Esophagus squamous epithelium (tissue), 4 donors: ENCODE data around the gene CSGALNACT2.

Source experiments
- POLR2A ChIP-seq, 4 donors: fragments of 450-650 bp; IDR thresholded peaks; one replicate each; pipeline ENCODE4 v1.6.1; 2017; ENCODE audit warnings: antibody characterized with exemption in 4 of 4, mild to moderate bottlenecking in 4 of 4, moderate library complexity in 3 of 4
- TF ChIP-seq, protein P1 (sequence below), 6 experiments: fragments of 450-650 bp in 4 of 6; fragments of 200-600 bp in 2 of 6; sonication (generic) in 2 of 6; IDR thresholded peaks; one replicate each; pipeline ENCODE4 v1.5.1; 2016 to 2019; ENCODE audit warnings: antibody characterized with exemption in 6 of 6, mild to moderate bottlenecking in 4 of 6, moderate library complexity in 4 of 6

GRCh38 chr10:43160046-43160920, 22.0 kb downstream of the CSGALNACT2 start:
- TF ChIP-seq, protein P1, sequence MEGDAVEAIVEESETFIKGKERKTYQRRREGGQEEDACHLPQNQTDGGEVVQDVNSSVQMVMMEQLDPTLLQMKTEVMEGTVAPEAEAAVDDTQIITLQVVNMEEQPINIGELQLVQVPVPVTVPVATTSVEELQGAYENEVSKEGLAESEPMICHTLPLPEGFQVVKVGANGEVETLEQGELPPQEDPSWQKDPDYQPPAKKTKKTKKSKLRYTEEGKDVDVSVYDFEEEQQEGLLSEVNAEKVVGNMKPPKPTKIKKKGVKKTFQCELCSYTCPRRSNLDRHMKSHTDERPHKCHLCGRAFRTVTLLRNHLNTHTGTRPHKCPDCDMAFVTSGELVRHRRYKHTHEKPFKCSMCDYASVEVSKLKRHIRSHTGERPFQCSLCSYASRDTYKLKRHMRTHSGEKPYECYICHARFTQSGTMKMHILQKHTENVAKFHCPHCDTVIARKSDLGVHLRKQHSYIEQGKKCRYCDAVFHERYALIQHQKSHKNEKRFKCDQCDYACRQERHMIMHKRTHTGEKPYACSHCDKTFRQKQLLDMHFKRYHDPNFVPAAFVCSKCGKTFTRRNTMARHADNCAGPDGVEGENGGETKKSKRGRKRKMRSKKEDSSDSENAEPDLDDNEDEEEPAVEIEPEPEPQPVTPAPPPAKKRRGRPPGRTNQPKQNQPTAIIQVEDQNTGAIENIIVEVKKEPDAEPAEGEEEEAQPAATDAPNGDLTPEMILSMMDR (IDR thresholded peaks at IDR 0.05) = no peak
- no peak for TF ChIP-seq POLR2A (IDR thresholded peaks at IDR 0.05)
